NCI-H1417 treated with DMSO at 0.1 percent for 48 hours (cell line): ENCODE measurements around the gene SLMAP.
"Not testable (repeated sequence)": the region's sequence is repeated elsewhere in the genome, so short reads cannot be mapped to it uniquely, and the experiment has no call there.

Source experiments
- DNase-seq: peaks from one replicate; lab custom pipeline; 2025; lab: John Stamatoyannopoulos, UW

Gene SLMAP

GRCh38 chr3:57826952-57827723 lies 71.0 kb downstream of the SLMAP start:
- no peak for DNase-seq

- DNase-seq: no peak
Measured at GRCh38 chr3:57827757-57828156, 71.6 kb downstream of the SLMAP start.

- DNase-seq: no peak
Measured at GRCh38 chr3:57832486-57832885, 76.4 kb downstream of the SLMAP start.

GRCh38 chr3:57832900-57833313 lies 76.8 kb downstream of the SLMAP start:
- no peak for DNase-seq

- no peak for DNase-seq
Measured at GRCh38 chr3:57833763-57834162, 77.7 kb downstream of the SLMAP start.

GRCh38 chr3:57837686-57838085 lies 81.6 kb downstream of the SLMAP start:
- DNase-seq: no peak

GRCh38 chr3:57838627-57839026 lies 82.5 kb downstream of the SLMAP start:
- no peak for DNase-seq

- no peak for DNase-seq
Measured at GRCh38 chr3:57840473-57840872, 84.4 kb downstream of the SLMAP start.

- DNase-seq: no peak
Measured at GRCh38 chr3:57841818-57842217, 85.7 kb downstream of the SLMAP start.

- no peak for DNase-seq
Measured at GRCh38 chr3:57848177-57848738, 92.1 kb downstream of the SLMAP start.

- DNase-seq: no peak
Measured at GRCh38 chr3:57851304-57851703, 95.2 kb downstream of the SLMAP start.

GRCh38 chr3:57852896-57853295 lies 96.8 kb downstream of the SLMAP start:
- no peak for DNase-seq

GRCh38 chr3:57855281-57855680 lies 99.2 kb downstream of the SLMAP start:
- no peak for DNase-seq

- no peak for DNase-seq
Measured at GRCh38 chr3:57855943-57856342, 99.8 kb downstream of the SLMAP start.

- no peak for DNase-seq
Measured at GRCh38 chr3:57856675-57857074, 100.6 kb downstream of the SLMAP start.

- no peak for DNase-seq
Measured at GRCh38 chr3:57862894-57863293, 106.8 kb downstream of the SLMAP start.

GRCh38 chr3:57863380-57863779 lies 107.3 kb downstream of the SLMAP start:
- DNase-seq: no peak

- DNase-seq: no peak
Measured at GRCh38 chr3:57864853-57865252, 108.7 kb downstream of the SLMAP start.

- DNase-seq: not testable (repeated sequence)
Measured at GRCh38 chr3:57869110-57869509, 113.0 kb downstream of the SLMAP start.

GRCh38 chr3:57872606-57873005 lies 116.5 kb downstream of the SLMAP start:
- DNase-seq: no peak

GRCh38 chr3:57876632-57877031 lies 120.5 kb downstream of the SLMAP start:
- no peak for DNase-seq

GRCh38 chr3:57877116-57877515 lies 121.0 kb downstream of the SLMAP start:
- no peak for DNase-seq

- DNase-seq: not testable (repeated sequence)
Measured at GRCh38 chr3:57884436-57884835, 128.3 kb downstream of the SLMAP start.

GRCh38 chr3:57889807-57890206 lies 133.7 kb downstream of the SLMAP start:
- no peak for DNase-seq
